BLaER1 treated with 17β-estradiol and CSF1 and Interleukin-3, amounts not matched to agents 10 nM and 100 nM (cell line): Measurements from ENCODE around the gene CRTC1.

Experiments
- H3K27ac ChIP-seq, 11 experiments: shearing (Covaris generic); formaldehyde crosslinking; 2 replicates each; pipeline ENCODE4 v1.8.1; 2022
- H3K27me3 ChIP-seq, 11 experiments: shearing (Covaris generic); formaldehyde crosslinking; 2 replicates each; pipeline ENCODE4 v1.8.1; 2022
- H3K36me3 ChIP-seq, 11 experiments: shearing (Covaris generic); formaldehyde crosslinking; 2 replicates each; pipeline ENCODE4 v1.8.1; 2022
- H3K4me1 ChIP-seq, 10 experiments: shearing (Covaris generic); formaldehyde crosslinking; 2 replicates each; pipeline ENCODE4 v1.8.1; 2022
- H3K4me2 ChIP-seq, 11 experiments: shearing (Covaris generic); formaldehyde crosslinking; 2 replicates each; pipeline ENCODE4 v1.8.1; 2022
- H3K4me3 ChIP-seq, 10 experiments: shearing (Covaris generic); formaldehyde crosslinking; 2 replicates each; pipeline ENCODE4 v1.8.1; 2022
- H3K9ac ChIP-seq, 11 experiments: shearing (Covaris generic); formaldehyde crosslinking; 2 replicates each; pipeline ENCODE4 v1.8.1; 2022
- H3K9me3 ChIP-seq, 11 experiments: shearing (Covaris generic); formaldehyde crosslinking; replicated peaks in 1 of 11; 2 replicates each; pipeline ENCODE4 v1.8.1; 2022
- H4K20me1 ChIP-seq, 11 experiments: shearing (Covaris generic); formaldehyde crosslinking; 2 replicates each; pipeline ENCODE4 v1.8.1; 2022
- Cebpa-rat ChIP-seq, 11 experiments: shearing (Covaris generic); IDR thresholded peaks; 2 replicates each; pipeline ENCODE4 v1.8.1; 2022

Gene CRTC1

GRCh38 chr19:18783958-18784785, 100.7 kb downstream of the CRTC1 start:
- no peaks in the 10 kb centered on the region for H3K36me3 ChIP-seq
- peaks cover 0 to 76% (median 60%) of the 10 kb centered on the region in 11 experiments; a peak in 20 of 22 replicates for H4K20me1 ChIP-seq
- peaks cover 70 to 96% (median 81%) of the 10 kb centered on the region in 11 experiments for H3K27me3 ChIP-seq

GRCh38 chr19:18784786-18785120, 101.3 kb downstream of the CRTC1 start:
- H3K9ac ChIP-seq: no peak overlapping the region
- peaks cover 70 to 96% (median 81%) of the 10 kb centered on the region in 11 experiments for H3K27me3 ChIP-seq
- H3K4me3 ChIP-seq: no peak overlapping the region
- peak overlapping the region in 6 of 11 experiments; percentile 12 to 68 (median 39); a peak in 7 of 22 replicates for H3K4me2 ChIP-seq
- H3K36me3 ChIP-seq: no peaks in the 10 kb centered on the region
- H3K9me3 ChIP-seq: peaks cover 0 to 13% (median 3%) of the 10 kb centered on the region in 11 experiments; a peak in 7 of 22 replicates
- H3K27ac ChIP-seq: no peak overlapping the region
- peaks cover 34 to 54% (median 41%) of the 10 kb centered on the region in 10 experiments for H3K4me1 ChIP-seq
- peaks cover 0 to 76% (median 62%) of the 10 kb centered on the region in 11 experiments; a peak in 20 of 22 replicates for H4K20me1 ChIP-seq
- TF ChIP-seq Cebpa-rat (IDR thresholded peaks at IDR 0.05): no peak

More at GRCh38 chr19:18783958-18784785, 100.7 kb downstream of the CRTC1 start:
- H3K9ac ChIP-seq: no peak overlapping the region
- no peak for TF ChIP-seq Cebpa-rat (IDR thresholded peaks at IDR 0.05)
- no peak overlapping the region for H3K27ac ChIP-seq
- H3K4me2 ChIP-seq: peak overlapping the region in 3 of 11 experiments; percentile 12 to 50 (median 28); a peak in 1 of 22 replicates
- H3K4me3 ChIP-seq: no peak overlapping the region
- peaks cover 28 to 49% (median 35%) of the 10 kb centered on the region in 10 experiments for H3K4me1 ChIP-seq
- H3K9me3 ChIP-seq: peaks cover 0 to 13% (median 3%) of the 10 kb centered on the region in 11 experiments; a peak in 7 of 22 replicates

GRCh38 chr19:18785179-18786124, 102.0 kb downstream of the CRTC1 start:
- H3K36me3 ChIP-seq: no peaks in the 10 kb centered on the region
- H3K9me3 ChIP-seq: peaks cover 0 to 13% (median 3%) of the 10 kb centered on the region in 11 experiments; a peak in 7 of 22 replicates
- no peak overlapping the region for H3K27ac ChIP-seq
- no peak overlapping the region for H3K4me3 ChIP-seq
- TF ChIP-seq Cebpa-rat (IDR thresholded peaks at IDR 0.05): no peak
- H3K9ac ChIP-seq: 0 out of 22 replicates have a peak overlapping the region, but pooled peaks of 1 of the 11 experiments have one; percentile 19
- peak overlapping the region; percentile 44 to 76 (median 63); a peak in 20 of 22 replicates for H3K4me2 ChIP-seq
- peaks cover 77 to 96% (median 84%) of the 10 kb centered on the region in 11 experiments for H3K27me3 ChIP-seq
- peaks cover 36 to 58% (median 46%) of the 10 kb centered on the region in 10 experiments for H3K4me1 ChIP-seq
- peaks cover 0 to 74% (median 59%) of the 10 kb centered on the region in 11 experiments; a peak in 20 of 22 replicates for H4K20me1 ChIP-seq

GRCh38 chr19:18788529-18789421, 105.3 kb downstream of the CRTC1 start:
- no peak for TF ChIP-seq Cebpa-rat (IDR thresholded peaks at IDR 0.05)
- Histone ChIP-seq H3K27me3 (peaks cover 87 to 98% (median 95%) of the 10 kb centered on the region in 11 experiments), H3K4me2 (peak overlapping the region; percentile 77 to 93 (median 86)), H4K20me1 (peaks cover 0 to 72% (median 39%) of the 10 kb centered on the region in 11 experiments; a peak in 19 of 22 replicates), H3K36me3 (no peaks in the 10 kb centered on the region), H3K27ac (no peak overlapping the region), H3K9me3 (peaks cover 0 to 13% (median 3%) of the 10 kb centered on the region in 11 experiments; a peak in 7 of 22 replicates), H3K4me3 (peak overlapping the region in 9 of 10 experiments; percentile 36 to 67 (median 53); a peak in 16 of 20 replicates), H3K4me1 (peaks cover 16 to 38% (median 29%) of the 10 kb centered on the region in 10 experiments), H3K9ac (peak overlapping the region in 2 of 11 experiments; percentile 2 to 3; a peak in 2 of 22 replicates)

GRCh38 chr19:18789422-18789869, 106.0 kb downstream of the CRTC1 start:
- peaks cover 16 to 38% (median 29%) of the 10 kb centered on the region in 10 experiments for H3K4me1 ChIP-seq
- H3K27ac ChIP-seq: no peak overlapping the region
- H3K9me3 ChIP-seq: peaks cover 0 to 13% (median 3%) of the 10 kb centered on the region in 11 experiments; a peak in 7 of 22 replicates
- TF ChIP-seq Cebpa-rat (IDR thresholded peaks at IDR 0.05): no peak
- peak overlapping the region; percentile 33 to 67 (median 51); a peak in 19 of 20 replicates for H3K4me3 ChIP-seq
- peak overlapping the region; percentile 77 to 93 (median 86) for H3K4me2 ChIP-seq
- H3K27me3 ChIP-seq: peaks cover 87 to 99% (median 95%) of the 10 kb centered on the region in 11 experiments
- peak overlapping the region in 3 of 11 experiments; percentile 25 to 33 (median 32); a peak in 3 of 22 replicates for H3K9ac ChIP-seq
- H4K20me1 ChIP-seq: peaks cover 0 to 68% (median 35%) of the 10 kb centered on the region in 11 experiments; a peak in 19 of 22 replicates
- no peaks in the 10 kb centered on the region for H3K36me3 ChIP-seq

GRCh38 chr19:18789883-18790565, 106.5 kb downstream of the CRTC1 start:
- Histone ChIP-seq H3K4me2 (peak overlapping the region; percentile 77 to 93 (median 86)), H3K4me3 (peak overlapping the region; percentile 33 to 67 (median 51); a peak in 19 of 20 replicates), H3K9ac (peak overlapping the region in 3 of 11 experiments; percentile 25 to 33 (median 32); a peak in 3 of 22 replicates), H3K27ac (no peak overlapping the region), H3K36me3 (no peaks in the 10 kb centered on the region), H4K20me1 (peaks cover 0 to 67% (median 35%) of the 10 kb centered on the region in 11 experiments; a peak in 19 of 22 replicates), H3K4me1 (peaks cover 15 to 33% (median 29%) of the 10 kb centered on the region in 10 experiments), H3K27me3 (peaks cover 92 to 99% (median 96%) of the 10 kb centered on the region in 11 experiments), H3K9me3 (peaks cover 0 to 13% (median 3%) of the 10 kb centered on the region in 11 experiments; a peak in 7 of 22 replicates)
- no peak for TF ChIP-seq Cebpa-rat (IDR thresholded peaks at IDR 0.05)
